Osteoblast (primary cell): ENCODE data around the gene ZNF366. TPM values are rescaled to one million over a fixed set of nuclear protein-coding genes. Genes with fewer than 3 reads are reported as not detected.

Source experiments
- DNase-seq: peaks from one replicate; pipeline ENCODE4 v3.0.0; 2011; ENCODE audit warnings: low spot score, mixed read lengths; ENCODE audit not compliant: insufficient read length; ENCODE audit errors: missing footprints
- H2AFZ ChIP-seq: 2 replicates; pipeline ENCODE4 v1.6.0; 2011; ENCODE audit warnings: mild to moderate bottlenecking, low read length
- H3K27ac ChIP-seq: 2 replicates; pipeline ENCODE4 v1.5.1; 2011; ENCODE audit warnings: mild to moderate bottlenecking, low read depth, low read length, moderate library complexity
- H3K27me3 ChIP-seq: 2 replicates; pipeline ENCODE4 v1.6.0; 2012; ENCODE audit warnings: mild to moderate bottlenecking, control low read depth, inconsistent platforms, low read length, moderate library complexity; ENCODE audit not compliant: insufficient read depth
- H3K36me3 ChIP-seq: 2 replicates; pipeline ENCODE4 v1.5.1; 2011; ENCODE audit warnings: mild to moderate bottlenecking, low read length, control low read depth, moderate library complexity; ENCODE audit not compliant: insufficient read depth
- H3K4me1 ChIP-seq: 2 replicates; pipeline ENCODE4 v1.5.1; 2011; ENCODE audit warnings: mild to moderate bottlenecking, low read length, control low read depth, moderate library complexity; ENCODE audit not compliant: insufficient read depth
- H3K4me2 ChIP-seq: 2 replicates; pipeline ENCODE4 v1.6.0; 2011; ENCODE audit warnings: mild to moderate bottlenecking, low read length; ENCODE audit not compliant: insufficient read depth
- H3K4me3 ChIP-seq: fragments of 200-600 bp; sonication (generic); 3 replicates; pipeline ENCODE4 v1.5.1; 2012; ENCODE audit warnings: mild to moderate bottlenecking, low read length, inconsistent platforms; ENCODE audit not compliant: insufficient read depth
- H3K79me2 ChIP-seq: 2 replicates; pipeline ENCODE4 v1.6.0; 2012; ENCODE audit warnings: mild to moderate bottlenecking, low read length, control low read depth, inconsistent platforms; ENCODE audit not compliant: insufficient read depth
- H3K9me3 ChIP-seq: 2 replicates; pipeline ENCODE4 v1.5.1; 2011; ENCODE audit warnings: low read depth, low read length, control low read depth
- H4K20me1 ChIP-seq: 2 replicates; pipeline ENCODE4 v1.6.0; 2012; ENCODE audit warnings: mild to moderate bottlenecking, low read length, control low read depth; ENCODE audit not compliant: insufficient read depth
- CTCF ChIP-seq: IDR thresholded peaks from 2 replicates; pipeline ENCODE4 v1.5.1; 2011; ENCODE audit warnings: mild to moderate bottlenecking, low read depth, low read length, moderate library complexity; ENCODE audit errors: extremely low read depth
- total RNA-seq: library from RNA; depleted of rRNA; stranded (reverse); fragments of >200 nt; gene quantifications from 2 replicates; pipeline ENCODE4 v1.2.3, GENCODE V29; 2012

Gene ZNF366
- total RNA-seq, 1 donor: not detected

GRCh38 chr5:72543365-72543764 is 36.2 kb upstream of the ZNF366 start:
- peak overlapping the region; percentile 81 for H3K27ac ChIP-seq

GRCh38 chr5:72542695-72543094 is 35.5 kb upstream of the ZNF366 start:
- Histone ChIP-seq H3K36me3 (no peaks in the 10 kb centered on the region), H2AFZ (no peak overlapping the region), H3K4me3 (no peak overlapping the region), H3K9me3 (no peaks in the 10 kb centered on the region), H3K4me1 (peaks cover 13% of the 10 kb centered on the region), H3K27ac (peak overlapping the region; percentile 81), H4K20me1 (no peaks in the 10 kb centered on the region), H3K27me3 (no peaks in the 10 kb centered on the region), H3K4me2 (no peak overlapping the region), H3K79me2 (no peaks in the 10 kb centered on the region)
- no peak for DNase-seq
- TF ChIP-seq CTCF: no peak

More at GRCh38 chr5:72543365-72543764, 36.2 kb upstream of the ZNF366 start:
- Histone ChIP-seq H4K20me1 (no peaks in the 10 kb centered on the region), H3K4me1 (peaks cover 13% of the 10 kb centered on the region), H3K4me2 (peak overlapping the region; percentile 71), H3K27me3 (no peaks in the 10 kb centered on the region), H3K4me3 (peak overlapping the region; percentile 21), H3K79me2 (no peaks in the 10 kb centered on the region), H3K9me3 (no peaks in the 10 kb centered on the region), H2AFZ (no peak overlapping the region), H3K36me3 (no peaks in the 10 kb centered on the region)
- TF ChIP-seq CTCF: no peak
- peak; percentile 72 for DNase-seq

GRCh38 chr5:72541501-72542225 is 34.5 kb upstream of the ZNF366 start:
- Histone ChIP-seq H4K20me1 (no peaks in the 10 kb centered on the region), H3K9me3 (no peaks in the 10 kb centered on the region), H3K4me2 (no peak overlapping the region), H3K4me1 (peaks cover 13% of the 10 kb centered on the region), H3K79me2 (no peaks in the 10 kb centered on the region), H3K27ac (no peak overlapping the region), H3K4me3 (no peak overlapping the region), H3K27me3 (no peaks in the 10 kb centered on the region), H3K36me3 (no peaks in the 10 kb centered on the region), H2AFZ (peak overlapping the region; percentile 41)
- TF ChIP-seq CTCF: no peak
- no peak for DNase-seq

GRCh38 chr5:72540759-72541438 is 33.7 kb upstream of the ZNF366 start:
- H3K36me3 ChIP-seq: no peaks in the 10 kb centered on the region
- no peaks in the 10 kb centered on the region for H3K27me3 ChIP-seq
- no peak overlapping the region for H2AFZ ChIP-seq
- no peaks in the 10 kb centered on the region for H3K9me3 ChIP-seq
- no peaks in the 10 kb centered on the region for H3K79me2 ChIP-seq
- H3K27ac ChIP-seq: no peak overlapping the region
- H3K4me1 ChIP-seq: peaks cover 13% of the 10 kb centered on the region
- no peak for DNase-seq
- no peak overlapping the region for H3K4me3 ChIP-seq
- H4K20me1 ChIP-seq: no peaks in the 10 kb centered on the region
- TF ChIP-seq CTCF: no peak
- no peak overlapping the region for H3K4me2 ChIP-seq
